ENCODE results near the gene AP2A2. TPM values are rescaled to one million over a fixed set of nuclear protein-coding genes. Genes with fewer than 3 reads are reported as not detected.

AP2A2 gene
- total RNA-seq, 1 experiment from 2014 or later, result 55.5 TPM

DNA sequence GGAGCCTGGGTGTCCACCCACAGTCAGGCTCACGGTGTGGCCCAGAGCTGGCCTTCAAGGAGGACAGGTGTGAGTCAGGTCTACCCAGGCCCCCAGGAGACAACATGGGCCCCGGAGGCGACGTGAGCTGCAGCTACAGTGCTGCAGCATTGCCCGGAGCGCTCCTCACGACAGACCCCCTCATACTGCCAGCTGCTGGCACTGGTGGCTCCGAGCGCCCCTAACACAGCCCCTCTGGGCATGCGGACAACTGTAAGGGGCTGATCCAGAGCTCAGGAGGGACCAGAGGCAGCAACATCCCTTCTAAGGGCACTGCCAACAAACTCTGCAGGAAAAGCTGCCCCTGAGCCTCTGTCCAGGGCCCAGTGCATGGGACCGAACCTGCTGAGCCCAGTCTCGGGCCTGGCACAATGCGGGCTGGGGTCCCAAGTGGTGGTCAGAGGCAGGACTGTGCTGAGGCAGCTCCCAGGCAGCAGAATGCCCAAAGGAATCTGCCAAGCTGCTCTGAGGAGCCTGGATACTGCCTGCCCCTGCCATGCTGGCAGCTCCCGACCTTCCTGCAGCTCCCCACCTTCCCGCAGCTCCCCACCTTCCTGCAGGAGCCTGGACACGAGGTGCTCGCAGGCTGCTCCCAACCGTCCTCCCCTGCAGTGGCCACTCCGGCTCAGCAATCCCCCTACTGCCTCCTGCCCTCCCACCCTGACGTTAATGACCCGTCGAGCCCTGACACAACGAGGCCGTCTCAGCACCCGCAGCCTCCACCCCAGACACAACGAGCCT is 30.1 kb upstream of the AP2A2 start (continued):
- no peak for TF ChIP-seq EZH2 (IDR thresholded peaks at IDR 0.05)
- TF ChIP-seq ELF1 (IDR thresholded peaks at IDR 0.05; ENCODE audit: borderline replicate concordance, low read depth), result no peak
- TF ChIP-seq CEBPB (IDR thresholded peaks at IDR 0.05; ENCODE audit: low read depth), result no peak
- no peak for TF ChIP-seq SIN3A (IDR thresholded peaks at IDR 0.05; ENCODE audit: low read depth)
- no peak for TF ChIP-seq EZH2phosphoT487 (IDR thresholded peaks at IDR 0.05; ENCODE audit: borderline replicate concordance)
- no peak for TF ChIP-seq POLR2AphosphoS5 (IDR thresholded peaks at IDR 0.05; ENCODE audit: low read depth, low read length)
- no peak for TF ChIP-seq ZNF274 (IDR thresholded peaks at IDR 0.05; ENCODE audit: low read depth, low read length)
- no peak for TF ChIP-seq FOSL1 (IDR thresholded peaks at IDR 0.05; ENCODE audit: low read depth)
- TF ChIP-seq TCF7L2 (IDR thresholded peaks at IDR 0.05; ENCODE audit: borderline replicate concordance, extremely low read depth, insufficient read depth, insufficient read length), result no peak
- TF ChIP-seq, protein P1, sequence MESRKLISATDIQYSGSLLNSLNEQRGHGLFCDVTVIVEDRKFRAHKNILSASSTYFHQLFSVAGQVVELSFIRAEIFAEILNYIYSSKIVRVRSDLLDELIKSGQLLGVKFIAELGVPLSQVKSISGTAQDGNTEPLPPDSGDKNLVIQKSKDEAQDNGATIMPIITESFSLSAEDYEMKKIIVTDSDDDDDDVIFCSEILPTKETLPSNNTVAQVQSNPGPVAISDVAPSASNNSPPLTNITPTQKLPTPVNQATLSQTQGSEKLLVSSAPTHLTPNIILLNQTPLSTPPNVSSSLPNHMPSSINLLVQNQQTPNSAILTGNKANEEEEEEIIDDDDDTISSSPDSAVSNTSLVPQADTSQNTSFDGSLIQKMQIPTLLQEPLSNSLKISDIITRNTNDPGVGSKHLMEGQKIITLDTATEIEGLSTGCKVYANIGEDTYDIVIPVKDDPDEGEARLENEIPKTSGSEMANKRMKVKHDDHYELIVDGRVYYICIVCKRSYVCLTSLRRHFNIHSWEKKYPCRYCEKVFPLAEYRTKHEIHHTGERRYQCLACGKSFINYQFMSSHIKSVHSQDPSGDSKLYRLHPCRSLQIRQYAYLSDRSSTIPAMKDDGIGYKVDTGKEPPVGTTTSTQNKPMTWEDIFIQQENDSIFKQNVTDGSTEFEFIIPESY (IDR thresholded peaks at IDR 0.05; ENCODE audit: extremely low read depth, insufficient replicate concordance, low read length), result no peak
- no peak for TF ChIP-seq POLR2A (IDR thresholded peaks at IDR 0.05; ENCODE audit: borderline replicate concordance, extremely low read depth, insufficient read depth, insufficient read length)
- no peak for TF ChIP-seq JUND (IDR thresholded peaks at IDR 0.05)
- TF ChIP-seq RAD21 (IDR thresholded peaks at IDR 0.05; ENCODE audit: low read depth), result no peak
